Activated B cell treated with CpG ODN at 0.5 μM for 24 hours (primary cell): Measurements from ENCODE around the gene KLHDC8A. TPM values are rescaled to one million over a fixed set of nuclear protein-coding genes. Genes with fewer than 3 reads are reported as not detected.
A peak's percentile ranks its signal among the peaks of the same experiment; 100 is the strongest.

Experiments
- ATAC-seq: fragments of 200-7000 bp; cut with Tn5 transposase; one replicate; pipeline ENCODE4 v1.10.0; 2021; ENCODE audit warnings: low read depth, mild to moderate bottlenecking, moderate library complexity
- CTCF ChIA-PET: fragments of 350-600 bp; sonication (Branson Sonifier 250); formaldehyde crosslinking; loops from one replicate; lab custom pipeline; 2021; ENCODE audit warnings: antibody characterized with exemption; lab: Charles Lee
- POLR2A ChIA-PET: fragments of 350-600 bp; sonication (Branson Sonifier 250); formaldehyde crosslinking; loops from one replicate; lab custom pipeline; 2021; ENCODE audit warnings: antibody characterized with exemption; lab: Charles Lee
- DNase-seq: peaks from one replicate; pipeline ENCODE4 v3.0.0; 2022
- H3K27ac Mint-ChIP-seq: one replicate; pipeline ENCODE4 v1.8.0; 2020; ENCODE audit warnings: mixed read lengths
- H3K27me3 Mint-ChIP-seq: one replicate; pipeline ENCODE4 v1.8.0; 2021; ENCODE audit warnings: mixed read lengths
- H3K36me3 Mint-ChIP-seq: one replicate; pipeline ENCODE4 v1.8.0; 2021; ENCODE audit warnings: low read depth, mixed read lengths
- H3K4me1 Mint-ChIP-seq: one replicate; pipeline ENCODE4 v1.8.0; 2021; ENCODE audit warnings: mixed read lengths
- H3K4me3 Mint-ChIP-seq: one replicate; pipeline ENCODE4 v1.8.0; 2020; ENCODE audit warnings: mild to moderate bottlenecking, mixed read lengths
- H3K9me3 Mint-ChIP-seq: one replicate; pipeline ENCODE4 v1.8.0; 2020; ENCODE audit warnings: mixed read lengths
- CTCF ChIP-seq: fragments of 200-600 bp; IDR thresholded peaks from one replicate; pipeline ENCODE4 v1.8.0; 2022; ENCODE audit warnings: antibody characterized with exemption, mild to moderate bottlenecking
- intact Hi-C: fragments of 100-400 bp; cut with micrococcal nuclease; formaldehyde crosslinking; loops from one replicate; pipeline ENCODE4 v1.15.1; 2024
- total RNA-seq: library from RNA; stranded (reverse); gene quantifications from 2 replicates; pipeline ENCODE4 v1.2.3, GENCODE V29; 2022

The KLHDC8A gene
- total RNA-seq, 1 donor from 2014 or later = 0.07 TPM

DNA sequence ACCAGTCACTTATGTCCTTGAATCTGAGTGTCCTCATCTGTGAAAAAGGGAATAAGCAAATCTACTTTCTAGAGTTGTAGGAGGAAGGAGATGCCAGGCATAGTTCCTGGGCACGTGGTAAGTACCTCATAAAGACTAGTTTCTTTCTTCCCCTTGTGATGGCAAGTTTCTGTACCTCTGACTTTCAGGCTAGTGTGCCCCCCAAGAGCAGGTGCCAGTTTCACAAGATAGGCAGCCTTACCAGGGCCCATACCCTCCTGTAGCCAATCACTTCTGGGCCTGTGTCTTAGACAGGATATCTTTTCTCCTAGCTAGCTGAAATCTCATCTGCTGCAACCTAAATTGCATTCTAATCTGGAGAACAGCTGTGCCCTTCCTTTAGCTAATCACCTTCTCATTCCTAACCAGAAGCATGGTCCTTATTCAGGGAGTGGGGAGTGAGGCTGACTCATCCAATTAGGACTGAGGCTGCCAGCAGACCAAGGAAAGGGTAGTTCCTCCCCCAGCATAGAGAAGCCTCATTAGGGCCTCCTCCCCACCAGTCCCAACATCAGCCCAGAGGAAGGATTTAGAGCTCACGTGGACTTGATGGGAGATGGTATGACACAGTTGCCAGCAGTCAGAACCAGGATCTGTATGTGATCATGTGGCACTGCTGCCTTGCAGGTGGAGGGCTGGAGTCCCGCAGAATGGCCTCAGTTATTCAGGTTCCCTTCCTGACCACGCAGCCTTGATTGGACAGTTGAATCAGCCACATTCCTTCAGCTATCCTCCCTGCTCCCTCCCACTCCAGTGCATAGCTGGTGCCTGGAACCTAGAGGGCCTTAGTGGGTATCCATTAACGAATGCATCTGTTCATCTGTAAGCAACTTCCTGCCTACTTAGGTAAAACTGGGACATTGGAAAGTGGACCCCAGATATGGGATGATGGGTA is 7.9 kb downstream of the KLHDC8A start:
- H3K27ac Mint-ChIP-seq = peak overlapping the region; percentile 87
- intact Hi-C loops = no loop called here
- ChIA-PET POLR2A (interaction anchor here (0.7 to 1.2 kb wide), 3 partner anchors 12 to 29 kb away, joined by 3 read pairs; partner anchors contain the start of gene NUAK2), CTCF (interaction anchor here (0.9 to 4.9 kb wide), 10 partner anchors 10 to 308 kb away, joined by 3 to 27 read pairs (median 4); no protein-coding TSS in a partner anchor)
- H3K9me3 Mint-ChIP-seq = no peaks in the 10 kb centered on the region
- H3K4me1 Mint-ChIP-seq = peaks cover 56% of the 10 kb centered on the region
- no peaks in the 10 kb centered on the region for H3K36me3 Mint-ChIP-seq
- H3K4me3 Mint-ChIP-seq = peak overlapping the region; percentile 62
- no peak for TF ChIP-seq CTCF
- DNase-seq (no peak), ATAC-seq (peak; percentile 51)
- peaks cover 9% of the 10 kb centered on the region for H3K27me3 Mint-ChIP-seq

- Mint-ChIP-seq H3K36me3 (no peaks in the 10 kb centered on the region), H3K9me3 (no peaks in the 10 kb centered on the region), H3K4me3 (no peak overlapping the region), H3K4me1 (peaks cover 55% of the 10 kb centered on the region), H3K27me3 (peaks cover 11% of the 10 kb centered on the region), H3K27ac (no peak overlapping the region)
- DNase-seq (no peak), ATAC-seq (no peak)
- intact Hi-C loops = no loop called here
- ChIA-PET POLR2A (no interaction called here), CTCF (interaction anchor here (0.9 to 4.9 kb wide), 3 partner anchors 74 to 309 kb away, joined by 3 to 27 read pairs (median 3); no protein-coding TSS in a partner anchor)
- TF ChIP-seq CTCF = no peak
These were observed 9.7 kb downstream of the KLHDC8A start for GRCh38 chr1:205346956-205347574.

GRCh38 chr1:205345761-205346160 is 11.0 kb downstream of the KLHDC8A start:
- TF ChIP-seq CTCF = no peak
- Mint-ChIP-seq H3K27ac (no peak overlapping the region), H3K36me3 (no peaks in the 10 kb centered on the region), H3K27me3 (peaks cover 11% of the 10 kb centered on the region), H3K9me3 (no peaks in the 10 kb centered on the region), H3K4me1 (peaks cover 50% of the 10 kb centered on the region), H3K4me3 (no peak overlapping the region)
- intact Hi-C loops = no loop called here
- no peak for DNase-seq
- no peak for ATAC-seq
- CTCF ChIA-PET = interaction anchor here (0.9 to 3.1 kb wide), 3 partner anchors 8 to 72 kb away, joined by 3 to 10 read pairs (median 7); no protein-coding TSS in a partner anchor
- POLR2A ChIA-PET = interaction anchor here (0.6 kb wide), 1 partner anchor 1170 kb away, joined by 6 read pairs; no protein-coding TSS in a partner anchor

GRCh38 chr1:205344066-205344928 is 12.4 kb downstream of the KLHDC8A start:
- POLR2A ChIA-PET = no interaction called here
- Mint-ChIP-seq H3K36me3 (no peaks in the 10 kb centered on the region), H3K27ac (no peak overlapping the region), H3K4me3 (peak overlapping the region; percentile 74), H3K4me1 (peaks cover 40% of the 10 kb centered on the region), H3K9me3 (no peaks in the 10 kb centered on the region), H3K27me3 (peaks cover 11% of the 10 kb centered on the region)
- intact Hi-C loops = no loop called here
- peak; percentile 59 for ATAC-seq
- CTCF ChIA-PET = interaction anchor here (1.0 to 3.1 kb wide), 3 partner anchors 10 to 180 kb away, joined by 4 to 10 read pairs (median 6); no protein-coding TSS in a partner anchor
- DNase-seq = peak; percentile 49
- no peak for TF ChIP-seq CTCF
